Caco-2 (cell line): Measurements from ENCODE around the gene SLCO2A1. TPM values are rescaled to one million over a fixed set of nuclear protein-coding genes. Genes with fewer than 3 reads are reported as not detected.

Experiments used
- BruUV-seq: library from RNA; stranded (reverse); fragments of 400-500 nt; replicated peaks from 2 replicates; lab custom pipeline; 2021; lab: Mats Ljungman, UMichigan
- CTCF ChIA-PET: fragments of 300-600 bp; sonication (Branson Sonifier 250); formaldehyde crosslinking; loops from one replicate; lab custom pipeline; 2022; ENCODE audit warnings: antibody characterized with exemption; lab: Charles Lee
- POLR2A ChIA-PET: fragments of 300-600 bp; sonication (Branson Sonifier 250); formaldehyde crosslinking; loops from one replicate; lab custom pipeline; 2022; ENCODE audit warnings: antibody characterized with exemption; lab: Charles Lee
- DNase-seq, 2 experiments: peaks; one replicate each; pipeline versions ENCODE4 v3.0.0 to v3.0.0-alpha.2; 2020 to 2022
- H3K27me3 ChIP-seq: replicated peaks from 2 replicates; pipeline ENCODE4 v1.6.0; 2011; ENCODE audit warnings: low read length; ENCODE audit not compliant: control insufficient read depth, insufficient read depth
- H3K36me3 ChIP-seq: 2 replicates; pipeline ENCODE4 v1.5.1; 2011; ENCODE audit warnings: low read length; ENCODE audit not compliant: control insufficient read depth, insufficient read depth
- H3K4me1 ChIP-seq: fragments of 250-450 bp; sonication (Bioruptor Pico); 2 replicates; pipeline ENCODE4 v1.5.1; 2020; ENCODE audit warnings: mild to moderate bottlenecking
- H3K4me3 ChIP-seq: 2 replicates; pipeline ENCODE4 v1.5.1; 2011; ENCODE audit warnings: low read depth, mild to moderate bottlenecking, control low read depth, low read length
- H3K9me3 ChIP-seq: fragments of 250-450 bp; sonication (Bioruptor Pico); 2 replicates; pipeline ENCODE4 v1.5.1; 2020; ENCODE audit warnings: mild to moderate bottlenecking, moderate library complexity
- H3K27ac Mint-ChIP-seq: one replicate; pipeline ENCODE4 v1.8.0; 2022; ENCODE audit warnings: mixed read lengths; ENCODE audit not compliant: unreplicated experiment
- H3K27me3 Mint-ChIP-seq: one replicate; pipeline ENCODE4 v1.8.0; 2022; ENCODE audit warnings: mixed read lengths; ENCODE audit not compliant: insufficient read depth, unreplicated experiment
- H3K36me3 Mint-ChIP-seq: one replicate; pipeline ENCODE4 v1.8.0; 2022; ENCODE audit warnings: mild to moderate bottlenecking, mixed read lengths; ENCODE audit not compliant: insufficient read depth, unreplicated experiment
- H3K4me1 Mint-ChIP-seq: one replicate; pipeline ENCODE4 v1.8.0; 2022; ENCODE audit warnings: low read depth, mixed read lengths; ENCODE audit not compliant: unreplicated experiment
- H3K4me3 Mint-ChIP-seq: one replicate; pipeline ENCODE4 v1.8.0; 2022; ENCODE audit warnings: mild to moderate bottlenecking, moderate library complexity, mixed read lengths; ENCODE audit not compliant: unreplicated experiment
- H3K9me3 Mint-ChIP-seq: one replicate; pipeline ENCODE4 v1.8.0; 2022; ENCODE audit warnings: mixed read lengths; ENCODE audit not compliant: unreplicated experiment
- intact Hi-C: fragments of 100-400 bp; cut with micrococcal nuclease; formaldehyde crosslinking; loops from one replicate; pipeline ENCODE4 v1.10.0; 2022; ENCODE audit not compliant: unreplicated experiment
- total RNA-seq: library from RNA; stranded (reverse); gene quantifications from 2 replicates; pipeline ENCODE4 v1.2.3, GENCODE V29; 2022
- TF ChIP-seq, protein P1 (sequence below), 2 experiments: fragments of 200-600 bp in 1 of 2; IDR thresholded peaks; 1 replicate in 1 of 2; 2 replicates in 1 of 2; pipeline versions ENCODE4 v1.5.1 to v1.8.0; 2011 to 2022; ENCODE audit warnings: antibody characterized with exemption in 1 of 2, control low read depth in 1 of 2, inconsistent platforms in 1 of 2, low read depth in 1 of 2, low read length in 1 of 2, mild to moderate bottlenecking in 1 of 2, moderate library complexity in 1 of 2; ENCODE audit not compliant: insufficient read depth in 1 of 2, severe bottlenecking in 1 of 2, unreplicated experiment in 1 of 2

SLCO2A1 gene
- total RNA-seq, 1 experiment from 2014 or later: 2.5 TPM

DNA sequence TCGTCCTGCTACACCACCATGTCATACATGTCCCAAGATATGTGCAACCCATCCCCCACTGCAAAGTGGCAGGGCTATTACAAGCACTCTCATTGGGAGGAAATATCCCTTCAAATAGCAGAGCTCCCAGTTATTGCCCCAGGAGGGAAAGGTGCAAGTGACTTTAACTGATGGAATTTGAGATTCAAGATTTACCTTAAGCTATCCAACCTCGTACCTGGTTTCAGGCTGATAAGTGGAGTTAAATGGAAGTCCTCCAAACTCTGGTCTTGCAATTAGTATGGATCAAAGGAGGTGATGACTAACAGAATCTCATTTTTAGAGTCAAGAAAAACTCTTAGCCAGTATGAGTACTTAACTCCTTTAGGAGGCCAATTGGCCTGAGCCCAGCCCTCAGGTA, 2.1 kb downstream of the SLCO2A1 start:
- Mint-ChIP-seq H3K9me3 (no peaks in the 10 kb centered on the region), H3K27me3 (peaks cover 5% of the 10 kb centered on the region), H3K36me3 (peaks cover 10% of the 10 kb centered on the region), H3K4me1 (peaks cover 14% of the 10 kb centered on the region), H3K27ac (no peak overlapping the region), H3K4me3 (no peak overlapping the region)
- POLR2A ChIA-PET: no interaction called here
- DNase-seq: no peak
- Histone ChIP-seq H3K4me3 (no peak overlapping the region), H3K9me3 (no peaks in the 10 kb centered on the region), H3K4me1 (no peaks in the 10 kb centered on the region), H3K27me3 (no peaks in the 10 kb centered on the region), H3K36me3 (no peaks in the 10 kb centered on the region)
- intact Hi-C loops: no loop called here
- TF ChIP-seq, protein P1, sequence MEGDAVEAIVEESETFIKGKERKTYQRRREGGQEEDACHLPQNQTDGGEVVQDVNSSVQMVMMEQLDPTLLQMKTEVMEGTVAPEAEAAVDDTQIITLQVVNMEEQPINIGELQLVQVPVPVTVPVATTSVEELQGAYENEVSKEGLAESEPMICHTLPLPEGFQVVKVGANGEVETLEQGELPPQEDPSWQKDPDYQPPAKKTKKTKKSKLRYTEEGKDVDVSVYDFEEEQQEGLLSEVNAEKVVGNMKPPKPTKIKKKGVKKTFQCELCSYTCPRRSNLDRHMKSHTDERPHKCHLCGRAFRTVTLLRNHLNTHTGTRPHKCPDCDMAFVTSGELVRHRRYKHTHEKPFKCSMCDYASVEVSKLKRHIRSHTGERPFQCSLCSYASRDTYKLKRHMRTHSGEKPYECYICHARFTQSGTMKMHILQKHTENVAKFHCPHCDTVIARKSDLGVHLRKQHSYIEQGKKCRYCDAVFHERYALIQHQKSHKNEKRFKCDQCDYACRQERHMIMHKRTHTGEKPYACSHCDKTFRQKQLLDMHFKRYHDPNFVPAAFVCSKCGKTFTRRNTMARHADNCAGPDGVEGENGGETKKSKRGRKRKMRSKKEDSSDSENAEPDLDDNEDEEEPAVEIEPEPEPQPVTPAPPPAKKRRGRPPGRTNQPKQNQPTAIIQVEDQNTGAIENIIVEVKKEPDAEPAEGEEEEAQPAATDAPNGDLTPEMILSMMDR (IDR thresholded peaks at IDR 0.05; ENCODE audit: insufficient read depth in 1 of 2, low read depth in 1 of 2, low read length in 1 of 2, severe bottlenecking in 1 of 2, unreplicated experiment in 1 of 2): no peak
- BruUV-seq: no TSS peak
- CTCF ChIA-PET: no interaction called here

DNA sequence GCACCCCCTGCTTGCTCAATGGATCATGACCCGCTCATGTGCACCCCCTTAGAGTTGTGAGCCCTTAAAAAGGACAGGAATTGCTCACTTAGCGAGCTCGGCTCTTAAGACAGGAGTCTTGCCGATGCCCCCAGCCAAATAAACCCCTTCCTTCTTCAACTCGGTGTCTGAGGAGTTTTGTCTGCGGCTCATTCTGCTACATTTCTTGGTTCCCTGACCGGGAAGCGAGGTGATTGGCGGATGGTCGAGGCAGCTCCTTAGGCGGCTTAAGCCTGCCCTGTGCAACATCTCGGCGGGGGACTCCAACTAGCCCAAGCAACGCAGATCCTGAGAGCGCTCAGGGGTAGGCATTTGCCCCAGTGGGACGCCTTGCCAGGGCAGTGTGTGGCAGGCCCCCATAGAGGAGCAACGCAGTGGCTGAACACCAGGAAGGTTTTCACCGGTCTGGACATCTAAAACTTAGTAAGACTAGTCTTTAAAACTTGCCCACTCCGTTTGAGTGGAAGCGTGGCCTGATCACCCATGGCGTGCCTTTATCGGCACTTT, 9.5 kb downstream of the SLCO2A1 start:
- CTCF ChIA-PET: no interaction called here

DNA sequence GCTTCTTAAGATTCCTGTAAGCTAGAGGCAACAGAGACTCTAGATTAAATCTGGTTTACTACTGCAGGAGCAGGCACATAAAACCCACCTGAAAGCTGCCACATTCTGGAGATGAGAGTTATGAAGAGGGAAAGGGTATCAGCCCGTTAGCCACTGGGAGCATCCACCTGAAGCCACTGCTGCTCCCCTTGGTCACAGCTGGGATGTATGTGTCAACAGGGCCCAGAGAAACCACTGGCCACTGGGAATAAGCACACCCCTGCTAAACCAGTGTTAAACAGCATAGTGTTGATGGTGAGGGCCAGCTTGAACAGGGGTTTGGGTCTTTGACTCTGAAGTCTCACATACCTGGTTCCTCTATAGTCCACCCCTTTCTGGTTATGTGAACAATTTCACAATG, 10.9 kb downstream of the SLCO2A1 start:
- DNase-seq: no peak
- Histone ChIP-seq H3K36me3 (no peaks in the 10 kb centered on the region), H3K4me1 (no peaks in the 10 kb centered on the region), H3K9me3 (no peaks in the 10 kb centered on the region), H3K27me3 (no peaks in the 10 kb centered on the region), H3K4me3 (no peak overlapping the region)
- Mint-ChIP-seq H3K27ac (no peak overlapping the region), H3K9me3 (no peaks in the 10 kb centered on the region), H3K4me1 (peaks cover 7% of the 10 kb centered on the region), H3K27me3 (no peaks in the 10 kb centered on the region), H3K4me3 (no peak overlapping the region), H3K36me3 (peaks cover 6% of the 10 kb centered on the region)
- no TSS peak for BruUV-seq
- ChIA-PET POLR2A (no interaction called here), CTCF (no interaction called here)
- intact Hi-C loops: no loop called here
- TF ChIP-seq, protein P1 (IDR thresholded peaks at IDR 0.05; ENCODE audit: insufficient read depth in 1 of 2, low read depth in 1 of 2, low read length in 1 of 2, severe bottlenecking in 1 of 2, unreplicated experiment in 1 of 2): no peak

More for the DNA sequence above, 9.5 kb downstream of the SLCO2A1 start:
- no peaks in the 10 kb centered on the region for H3K27me3 ChIP-seq
- no peaks in the 10 kb centered on the region for H3K9me3 Mint-ChIP-seq
- H3K9me3 ChIP-seq: no peaks in the 10 kb centered on the region
- no peaks in the 10 kb centered on the region for H3K27me3 Mint-ChIP-seq
- no peaks in the 10 kb centered on the region for H3K36me3 ChIP-seq
- H3K4me1 ChIP-seq: no peaks in the 10 kb centered on the region
- H3K4me3 Mint-ChIP-seq: no peak overlapping the region
- no peak overlapping the region for H3K4me3 ChIP-seq
- H3K36me3 Mint-ChIP-seq: peaks cover 6% of the 10 kb centered on the region
- intact Hi-C loops: no loop called here
- H3K4me1 Mint-ChIP-seq: peaks cover 7% of the 10 kb centered on the region
- H3K27ac Mint-ChIP-seq: no peak overlapping the region
- no TSS peak for BruUV-seq
- POLR2A ChIA-PET: no interaction called here
- TF ChIP-seq, protein P1 (IDR thresholded peaks at IDR 0.05; ENCODE audit: insufficient read depth in 1 of 2, low read depth in 1 of 2, low read length in 1 of 2, severe bottlenecking in 1 of 2, unreplicated experiment in 1 of 2): no peak
- DNase-seq: no peak
